Measurements from ENCODE around the gene DTD1. TPM values are rescaled to one million over a fixed set of nuclear protein-coding genes. Genes with fewer than 3 reads are reported as not detected.
A peak's percentile ranks its signal among the peaks of the same experiment; 100 is the strongest.

Gene DTD1
- polyA plus RNA-seq, 1 donor, result 17.4 TPM

- Histone ChIP-seq H3K27me3 (ENCODE audit: control insufficient read depth, insufficient read depth, low read length) (no peaks in the 10 kb centered on the region), H3K36me3 (ENCODE audit: control insufficient read depth, insufficient read depth, low read length) (no peaks in the 10 kb centered on the region), H3K9me3 (ENCODE audit: control insufficient read depth, low read depth, low read length) (no peaks in the 10 kb centered on the region), H3K27ac (ENCODE audit: low read length) (no peak overlapping the region), H3K4me1 (ENCODE audit: control insufficient read depth, insufficient read depth, low read length) (no peaks in the 10 kb centered on the region), H3K4me3 (ENCODE audit: low read length) (no peak overlapping the region)
- DNase-seq, result no peak
- no CpG with 5 or more reads among the region's 1 CpG for WGBS (ENCODE audit: insufficient coverage, low lambda C conversion rate)
Observed at GRCh38 chr20:18654448-18654773, 66.6 kb downstream of the DTD1 start.

GRCh38 chr20:18657575-18657974, 69.7 kb downstream of the DTD1 start:
- no peaks in the 10 kb centered on the region for H3K36me3 ChIP-seq (ENCODE audit: control insufficient read depth, insufficient read depth, low read length)
- H3K27ac ChIP-seq (ENCODE audit: low read length), result no peak overlapping the region
- H3K4me3 ChIP-seq (ENCODE audit: low read length), result no peak overlapping the region
- WGBS (ENCODE audit: insufficient coverage, low lambda C conversion rate), result no CpG with 5 or more reads among the region's 4 CpGs
- H3K9me3 ChIP-seq (ENCODE audit: control insufficient read depth, low read depth, low read length), result no peaks in the 10 kb centered on the region
- no peaks in the 10 kb centered on the region for H3K4me1 ChIP-seq (ENCODE audit: control insufficient read depth, insufficient read depth, low read length)
- no peak for DNase-seq
- no peaks in the 10 kb centered on the region for H3K27me3 ChIP-seq (ENCODE audit: control insufficient read depth, insufficient read depth, low read length)

- no peak for DNase-seq
- Histone ChIP-seq H3K27ac (ENCODE audit: low read length) (no peak overlapping the region), H3K4me3 (ENCODE audit: low read length) (no peak overlapping the region), H3K9me3 (ENCODE audit: control insufficient read depth, low read depth, low read length) (no peaks in the 10 kb centered on the region), H3K36me3 (ENCODE audit: control insufficient read depth, insufficient read depth, low read length) (no peaks in the 10 kb centered on the region), H3K4me1 (ENCODE audit: control insufficient read depth, insufficient read depth, low read length) (no peaks in the 10 kb centered on the region), H3K27me3 (ENCODE audit: control insufficient read depth, insufficient read depth, low read length) (no peaks in the 10 kb centered on the region)
- WGBS (ENCODE audit: insufficient coverage, low lambda C conversion rate), result no CpG with 5 or more reads among the region's 6 CpGs
Observed at GRCh38 chr20:18662279-18663040, 74.6 kb downstream of the DTD1 start.

GRCh38 chr20:18663932-18664331, 76.1 kb downstream of the DTD1 start:
- no peak for DNase-seq
- no peak overlapping the region for H3K4me3 ChIP-seq (ENCODE audit: low read length)
- H3K27me3 ChIP-seq (ENCODE audit: control insufficient read depth, insufficient read depth, low read length), result no peaks in the 10 kb centered on the region
- H3K36me3 ChIP-seq (ENCODE audit: control insufficient read depth, insufficient read depth, low read length), result no peaks in the 10 kb centered on the region
- no peaks in the 10 kb centered on the region for H3K4me1 ChIP-seq (ENCODE audit: control insufficient read depth, insufficient read depth, low read length)
- no peak overlapping the region for H3K27ac ChIP-seq (ENCODE audit: low read length)
- WGBS (ENCODE audit: insufficient coverage, low lambda C conversion rate), result no CpG with 5 or more reads among the region's 2 CpGs
- H3K9me3 ChIP-seq (ENCODE audit: control insufficient read depth, low read depth, low read length), result no peaks in the 10 kb centered on the region

- Histone ChIP-seq H3K4me1 (ENCODE audit: control insufficient read depth, insufficient read depth, low read length) (no peaks in the 10 kb centered on the region), H3K4me3 (ENCODE audit: low read length) (no peak overlapping the region), H3K36me3 (ENCODE audit: control insufficient read depth, insufficient read depth, low read length) (no peaks in the 10 kb centered on the region), H3K27ac (ENCODE audit: low read length) (no peak overlapping the region), H3K9me3 (ENCODE audit: control insufficient read depth, low read depth, low read length) (no peaks in the 10 kb centered on the region), H3K27me3 (ENCODE audit: control insufficient read depth, insufficient read depth, low read length) (no peaks in the 10 kb centered on the region)
- no CpG with 5 or more reads among the region's 2 CpGs for WGBS (ENCODE audit: insufficient coverage, low lambda C conversion rate)
- DNase-seq, result no peak
Observed at GRCh38 chr20:18665135-18665534, 77.3 kb downstream of the DTD1 start.

- no CpG with 5 or more reads among the region's 9 CpGs for WGBS (ENCODE audit: insufficient coverage, low lambda C conversion rate)
- Histone ChIP-seq H3K4me3 (ENCODE audit: low read length) (no peak overlapping the region), H3K4me1 (ENCODE audit: control insufficient read depth, insufficient read depth, low read length) (no peaks in the 10 kb centered on the region), H3K27ac (ENCODE audit: low read length) (no peak overlapping the region), H3K9me3 (ENCODE audit: control insufficient read depth, low read depth, low read length) (no peaks in the 10 kb centered on the region), H3K27me3 (ENCODE audit: control insufficient read depth, insufficient read depth, low read length) (no peaks in the 10 kb centered on the region), H3K36me3 (ENCODE audit: control insufficient read depth, insufficient read depth, low read length) (no peaks in the 10 kb centered on the region)
- no peak for DNase-seq
Observed at GRCh38 chr20:18666803-18667415, 79.1 kb downstream of the DTD1 start.

- Histone ChIP-seq H3K27me3 (ENCODE audit: control insufficient read depth, insufficient read depth, low read length) (no peaks in the 10 kb centered on the region), H3K27ac (ENCODE audit: low read length) (no peak overlapping the region), H3K36me3 (ENCODE audit: control insufficient read depth, insufficient read depth, low read length) (no peaks in the 10 kb centered on the region), H3K4me1 (ENCODE audit: control insufficient read depth, insufficient read depth, low read length) (no peaks in the 10 kb centered on the region), H3K4me3 (ENCODE audit: low read length) (no peak overlapping the region), H3K9me3 (ENCODE audit: control insufficient read depth, low read depth, low read length) (no peaks in the 10 kb centered on the region)
- DNase-seq, result peak in 1 of 2 donors; percentile 19
- WGBS (ENCODE audit: insufficient coverage, low lambda C conversion rate), result 100% methylated on average over 1 of the region's 15 CpGs
Observed at GRCh38 chr20:18669241-18670019, 81.6 kb downstream of the DTD1 start.

- Histone ChIP-seq H3K27ac (ENCODE audit: low read length) (no peak overlapping the region), H3K36me3 (ENCODE audit: control insufficient read depth, insufficient read depth, low read length) (no peaks in the 10 kb centered on the region), H3K4me1 (ENCODE audit: control insufficient read depth, insufficient read depth, low read length) (no peaks in the 10 kb centered on the region), H3K4me3 (ENCODE audit: low read length) (no peak overlapping the region), H3K9me3 (ENCODE audit: control insufficient read depth, low read depth, low read length) (no peaks in the 10 kb centered on the region), H3K27me3 (ENCODE audit: control insufficient read depth, insufficient read depth, low read length) (no peaks in the 10 kb centered on the region)
- DNase-seq, result no peak
- no CpG with 5 or more reads among the region's 3 CpGs for WGBS (ENCODE audit: insufficient coverage, low lambda C conversion rate)
Observed at GRCh38 chr20:18671203-18671710, 83.4 kb downstream of the DTD1 start.

GRCh38 chr20:18672834-18673233, 85.0 kb downstream of the DTD1 start:
- H3K4me3 ChIP-seq (ENCODE audit: low read length), result no peak overlapping the region
- H3K27ac ChIP-seq (ENCODE audit: low read length), result no peak overlapping the region
- no peaks in the 10 kb centered on the region for H3K36me3 ChIP-seq (ENCODE audit: control insufficient read depth, insufficient read depth, low read length)
- H3K9me3 ChIP-seq (ENCODE audit: control insufficient read depth, low read depth, low read length), result no peaks in the 10 kb centered on the region
- DNase-seq, result no peak
- WGBS (ENCODE audit: insufficient coverage, low lambda C conversion rate), result no CpG with 5 or more reads among the region's 9 CpGs
- no peaks in the 10 kb centered on the region for H3K27me3 ChIP-seq (ENCODE audit: control insufficient read depth, insufficient read depth, low read length)
- H3K4me1 ChIP-seq (ENCODE audit: control insufficient read depth, insufficient read depth, low read length), result no peaks in the 10 kb centered on the region

- no peak for DNase-seq
Observed at GRCh38 chr20:18676396-18676795, 88.5 kb downstream of the DTD1 start.

More at GRCh38 chr20:18676396-18676795, 88.5 kb downstream of the DTD1 start:
- no peak overlapping the region for H3K27ac ChIP-seq (ENCODE audit: low read length)
- H3K9me3 ChIP-seq (ENCODE audit: control insufficient read depth, low read depth, low read length), result no peaks in the 10 kb centered on the region
- H3K4me3 ChIP-seq (ENCODE audit: low read length), result no peak overlapping the region
- WGBS (ENCODE audit: insufficient coverage, low lambda C conversion rate), result 75% methylated on average over 4 of the region's 7 CpGs
- no peaks in the 10 kb centered on the region for H3K27me3 ChIP-seq (ENCODE audit: control insufficient read depth, insufficient read depth, low read length)
- no peaks in the 10 kb centered on the region for H3K4me1 ChIP-seq (ENCODE audit: control insufficient read depth, insufficient read depth, low read length)
- no peaks in the 10 kb centered on the region for H3K36me3 ChIP-seq (ENCODE audit: control insufficient read depth, insufficient read depth, low read length)

Data from large intestine (tissue), 3 donors.